Skeletal muscle tissue (tissue), 4 donors: ENCODE measurements around the gene PRH1. TPM values are rescaled to one million over a fixed set of nuclear protein-coding genes. Genes with fewer than 3 reads are reported as not detected.

Experiments
- H3K27ac ChIP-seq: one replicate; pipeline ENCODE4 v1.7.0; 2013; ENCODE audit warnings: mild to moderate bottlenecking, low read depth, low read length, inconsistent platforms
- H3K27me3 ChIP-seq, 3 donors: one replicate each; pipeline ENCODE4 v1.7.0; 2013; ENCODE audit warnings: low read length in 3 of 3; ENCODE audit not compliant: control insufficient read depth in 3 of 3, insufficient read depth in 3 of 3
- H3K36me3 ChIP-seq, 3 donors: one replicate each; pipeline ENCODE4 v1.7.0; 2013; ENCODE audit warnings: low read length in 3 of 3; ENCODE audit not compliant: control insufficient read depth in 3 of 3, insufficient read depth in 3 of 3
- H3K4me1 ChIP-seq, 3 donors: one replicate each; pipeline ENCODE4 v1.7.0; 2013; ENCODE audit warnings: low read length in 3 of 3, mild to moderate bottlenecking in 3 of 3; ENCODE audit not compliant: control insufficient read depth in 3 of 3, insufficient read depth in 3 of 3
- H3K4me3 ChIP-seq, 3 donors: one replicate each; pipeline ENCODE4 v1.7.0; 2013; ENCODE audit warnings: low read length in 3 of 3
- H3K9ac ChIP-seq, 3 donors: one replicate each; pipeline ENCODE4 v1.7.0; 2013; ENCODE audit warnings: low read length in 3 of 3, mild to moderate bottlenecking in 3 of 3, moderate library complexity in 2 of 3, low read depth in 1 of 3
- H3K9me3 ChIP-seq, 3 donors: one replicate each; pipeline ENCODE4 v1.7.0; 2013; ENCODE audit warnings: low read length in 3 of 3; ENCODE audit not compliant: control insufficient read depth in 3 of 3
- total RNA-seq: library from RNA; depleted of rRNA; stranded (reverse); fragments of >200 nt; gene quantifications from one replicate; pipeline ENCODE4 v1.2.3, GENCODE V29; 2014
- donor health status: Osteomylitis.

Gene PRH1
- total RNA-seq, 1 donor from 2014 or later = 31.8 TPM

- H3K9me3 ChIP-seq = no peaks in the 10 kb centered on the region
- no peaks in the 10 kb centered on the region for H3K4me1 ChIP-seq
Measured at GRCh38 chr12:10896854-10897253, 12.8 kb upstream of the PRH1 start.

GRCh38 chr12:10891937-10892336 lies 7.9 kb upstream of the PRH1 start:
- H3K27ac ChIP-seq = no peak overlapping the region
- H3K4me3 ChIP-seq = no peak overlapping the region
- H3K9me3 ChIP-seq = no peaks in the 10 kb centered on the region
- peaks cover 0 to 3% (median 0%) of the 10 kb centered on the region in 3 donors for H3K36me3 ChIP-seq
- H3K9ac ChIP-seq = no peak overlapping the region
- H3K4me1 ChIP-seq = no peaks in the 10 kb centered on the region
- no peaks in the 10 kb centered on the region for H3K27me3 ChIP-seq

More at GRCh38 chr12:10896854-10897253, 12.8 kb upstream of the PRH1 start:
- Histone ChIP-seq H3K36me3 (peaks cover 0 to 3% (median 2%) of the 10 kb centered on the region in 3 donors), H3K27ac (no peak overlapping the region), H3K9ac (no peak overlapping the region), H3K27me3 (no peaks in the 10 kb centered on the region), H3K4me3 (no peak overlapping the region)

GRCh38 chr12:10889226-10889625 lies 5.2 kb upstream of the PRH1 start:
- no peaks in the 10 kb centered on the region for H3K4me1 ChIP-seq
- H3K9me3 ChIP-seq = no peaks in the 10 kb centered on the region
- H3K36me3 ChIP-seq = peaks cover 0 to 3% (median 0%) of the 10 kb centered on the region in 3 donors
- H3K27me3 ChIP-seq = no peaks in the 10 kb centered on the region
- H3K27ac ChIP-seq = no peak overlapping the region
- H3K4me3 ChIP-seq = no peak overlapping the region
- H3K9ac ChIP-seq = no peak overlapping the region

GRCh38 chr12:10873378-10873777 lies 10.7 kb downstream of the PRH1 start:
- no peak overlapping the region for H3K4me3 ChIP-seq
- H3K27ac ChIP-seq = no peak overlapping the region
- H3K36me3 ChIP-seq = peaks cover 0 to 6% (median 5%) of the 10 kb centered on the region in 3 donors
- no peak overlapping the region for H3K9ac ChIP-seq
- no peaks in the 10 kb centered on the region for H3K4me1 ChIP-seq
- no peaks in the 10 kb centered on the region for H3K27me3 ChIP-seq
- no peaks in the 10 kb centered on the region for H3K9me3 ChIP-seq

DNA sequence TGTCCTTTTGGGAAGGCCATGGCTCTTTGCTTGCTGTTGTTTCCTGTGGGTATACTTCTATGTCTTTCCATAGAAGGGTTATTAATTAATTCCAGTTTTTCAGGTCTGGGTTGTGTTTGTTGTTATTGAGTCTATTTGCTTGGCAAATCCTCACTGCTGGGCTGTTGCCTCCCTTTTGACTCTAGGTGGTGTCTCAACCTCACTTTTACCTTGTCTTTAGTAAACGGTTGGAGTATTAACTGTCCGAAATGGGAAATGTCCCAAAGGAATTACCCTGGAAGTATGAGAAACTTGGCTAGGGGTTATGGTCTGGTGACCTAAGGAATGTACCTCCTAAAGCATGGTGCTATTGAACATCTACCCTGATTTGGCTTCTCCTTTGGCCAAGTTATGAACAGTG lies 16.7 kb downstream of the PRH1 start:
- Histone ChIP-seq H3K27me3 (no peaks in the 10 kb centered on the region), H3K9me3 (no peaks in the 10 kb centered on the region), H3K27ac (no peak overlapping the region), H3K4me1 (no peaks in the 10 kb centered on the region), H3K4me3 (no peak overlapping the region), H3K36me3 (no peaks in the 10 kb centered on the region), H3K9ac (no peak overlapping the region)

DNA sequence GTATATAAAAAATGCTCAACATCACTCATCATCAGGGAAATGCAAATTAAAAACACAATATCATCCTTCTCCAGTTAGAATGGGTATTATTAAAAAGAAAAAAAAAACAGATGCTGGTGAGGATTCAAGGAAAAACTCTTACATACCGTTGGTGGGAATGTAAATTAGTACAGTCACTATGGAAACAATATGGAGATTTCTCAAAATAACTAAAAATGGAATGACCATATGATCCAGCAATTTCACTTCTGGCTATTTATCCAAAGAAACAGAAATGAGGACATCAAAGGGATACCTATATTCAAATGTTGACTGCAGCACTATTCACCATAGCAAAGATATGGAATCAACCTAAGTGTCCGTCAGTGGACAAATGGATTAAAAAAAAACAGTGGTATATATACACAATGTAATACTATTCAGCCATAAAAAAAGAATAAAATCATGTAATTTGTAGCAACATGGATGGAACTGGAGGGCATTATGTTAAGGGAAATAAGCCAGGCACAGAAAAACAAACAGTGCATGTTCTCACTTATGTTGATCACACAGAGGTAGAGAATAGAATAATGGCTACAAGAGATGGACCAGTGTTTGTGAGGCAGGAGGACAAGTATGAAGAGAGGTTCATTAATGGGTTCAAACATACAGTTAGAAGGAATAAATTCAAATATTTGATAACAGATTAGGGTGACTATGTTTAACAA lies 20.4 kb downstream of the PRH1 start:
- no peaks in the 10 kb centered on the region for H3K27me3 ChIP-seq
- no peak overlapping the region for H3K4me3 ChIP-seq
- H3K27ac ChIP-seq = no peak overlapping the region
- no peaks in the 10 kb centered on the region for H3K4me1 ChIP-seq
- H3K36me3 ChIP-seq = no peaks in the 10 kb centered on the region
- peaks cover 0 to 3% (median 0%) of the 10 kb centered on the region in 3 donors for H3K9me3 ChIP-seq
- H3K9ac ChIP-seq = no peak overlapping the region

GRCh38 chr12:10861366-10861765 lies 22.7 kb downstream of the PRH1 start:
- Histone ChIP-seq H3K27ac (no peak overlapping the region), H3K36me3 (peaks cover 0 to 5% (median 0%) of the 10 kb centered on the region in 3 donors), H3K4me3 (no peak overlapping the region), H3K4me1 (no peaks in the 10 kb centered on the region), H3K27me3 (no peaks in the 10 kb centered on the region), H3K9ac (no peak overlapping the region), H3K9me3 (peaks cover 0 to 3% (median 0%) of the 10 kb centered on the region in 3 donors)

GRCh38 chr12:10855807-10856206 lies 28.2 kb downstream of the PRH1 start:
- no peak overlapping the region for H3K4me3 ChIP-seq
- H3K27ac ChIP-seq = no peak overlapping the region
- H3K9me3 ChIP-seq = peaks cover 0 to 3% (median 0%) of the 10 kb centered on the region in 3 donors
- peaks cover 0 to 8% (median 4%) of the 10 kb centered on the region in 3 donors for H3K36me3 ChIP-seq
- no peak overlapping the region for H3K9ac ChIP-seq
- no peaks in the 10 kb centered on the region for H3K27me3 ChIP-seq
- no peaks in the 10 kb centered on the region for H3K4me1 ChIP-seq

GRCh38 chr12:10853776-10854175 lies 30.3 kb downstream of the PRH1 start:
- Histone ChIP-seq H3K27me3 (no peaks in the 10 kb centered on the region), H3K27ac (no peak overlapping the region)

GRCh38 chr12:10851243-10851858 lies 32.7 kb downstream of the PRH1 start:
- Histone ChIP-seq H3K36me3 (peaks cover 0 to 10% (median 9%) of the 10 kb centered on the region in 3 donors), H3K27me3 (no peaks in the 10 kb centered on the region), H3K4me1 (no peaks in the 10 kb centered on the region), H3K27ac (no peak overlapping the region), H3K4me3 (no peak overlapping the region), H3K9me3 (peaks cover 0 to 3% (median 0%) of the 10 kb centered on the region in 3 donors), H3K9ac (no peak overlapping the region)

More at GRCh38 chr12:10853776-10854175, 30.3 kb downstream of the PRH1 start:
- no peaks in the 10 kb centered on the region for H3K4me1 ChIP-seq
- H3K9me3 ChIP-seq = peaks cover 0 to 3% (median 0%) of the 10 kb centered on the region in 3 donors
- peaks cover 0 to 8% (median 4%) of the 10 kb centered on the region in 3 donors for H3K36me3 ChIP-seq
- no peak overlapping the region for H3K4me3 ChIP-seq
- no peak overlapping the region for H3K9ac ChIP-seq
